HT-29 (cell line): Measurements from ENCODE around the gene ST14. TPM values are rescaled to one million over a fixed set of nuclear protein-coding genes. Genes with fewer than 3 reads are reported as not detected.

Experiments
- DNase-seq: peaks from one replicate; pipeline ENCODE4 v3.0.0-alpha.2; 2015; ENCODE audit warnings: low spot score
- total RNA-seq: library from RNA; depleted of rRNA; stranded (reverse); fragments of >200 nt; shearing (Covaris generic); gene quantifications from 2 replicates; pipeline ENCODE4 v1.2.3, GENCODE V29; 2014

The ST14 gene
- total RNA-seq, 1 experiment from 2014 or later: 609 TPM

DNA sequence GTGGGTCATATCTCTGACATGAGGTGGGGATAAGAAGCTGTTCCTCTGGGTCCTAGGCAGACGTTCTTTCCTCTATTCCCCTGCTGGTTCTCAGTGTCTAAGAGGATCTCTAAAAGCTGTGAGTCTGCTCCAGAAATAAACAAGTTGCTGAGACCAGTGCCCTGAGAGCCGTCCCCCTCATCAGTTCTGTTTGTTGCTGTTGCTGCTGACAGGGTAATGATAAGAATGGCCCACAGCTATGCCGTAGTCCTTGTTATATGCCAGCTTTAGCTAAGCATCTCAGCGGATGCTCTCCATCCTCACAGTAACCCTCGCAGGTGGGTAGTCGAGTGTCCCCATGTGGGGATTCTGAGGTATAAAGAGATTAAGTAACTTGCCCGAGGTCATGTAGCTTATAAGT is 23.5 kb upstream of the ST14 start:
- no peak for DNase-seq

DNA sequence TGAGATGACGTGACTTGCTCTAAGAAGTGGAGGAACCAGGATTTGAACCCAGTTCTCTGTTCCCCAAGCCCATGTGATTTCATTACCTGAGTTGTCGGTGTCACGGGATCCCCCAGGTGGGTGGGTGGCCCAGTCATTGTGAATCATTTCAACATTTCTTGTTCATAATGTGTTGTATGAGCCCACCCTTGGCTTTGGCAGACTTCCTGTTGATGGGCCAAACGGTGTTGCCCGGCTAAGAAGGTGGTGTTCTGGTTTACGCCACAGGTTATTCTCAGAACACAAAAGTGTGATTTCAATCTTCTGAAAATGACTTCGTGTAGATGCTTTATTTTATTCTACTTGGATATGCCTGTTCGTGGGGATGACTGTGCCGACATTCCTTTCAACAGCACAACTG is 21.6 kb upstream of the ST14 start:
- no peak for DNase-seq

DNA sequence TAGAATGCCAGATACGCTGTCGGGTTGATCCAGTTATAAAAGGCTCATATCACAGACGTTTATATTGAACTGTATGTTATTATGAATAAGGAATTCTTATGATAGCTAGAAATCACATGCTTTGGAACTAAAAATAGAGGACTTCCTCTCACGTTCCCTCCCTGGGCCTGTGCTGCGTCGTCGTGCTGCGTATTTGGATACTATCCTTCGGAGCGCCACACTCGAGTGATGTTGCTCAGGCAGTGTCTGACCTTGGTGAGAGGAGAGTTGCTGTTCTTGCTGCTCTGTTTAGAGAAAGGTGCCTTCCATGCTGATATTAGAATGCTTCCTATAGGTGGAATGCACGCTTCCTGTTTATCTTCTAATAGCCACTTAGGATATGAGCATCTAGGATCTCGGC is 20.2 kb upstream of the ST14 start:
- no peak for DNase-seq

DNA sequence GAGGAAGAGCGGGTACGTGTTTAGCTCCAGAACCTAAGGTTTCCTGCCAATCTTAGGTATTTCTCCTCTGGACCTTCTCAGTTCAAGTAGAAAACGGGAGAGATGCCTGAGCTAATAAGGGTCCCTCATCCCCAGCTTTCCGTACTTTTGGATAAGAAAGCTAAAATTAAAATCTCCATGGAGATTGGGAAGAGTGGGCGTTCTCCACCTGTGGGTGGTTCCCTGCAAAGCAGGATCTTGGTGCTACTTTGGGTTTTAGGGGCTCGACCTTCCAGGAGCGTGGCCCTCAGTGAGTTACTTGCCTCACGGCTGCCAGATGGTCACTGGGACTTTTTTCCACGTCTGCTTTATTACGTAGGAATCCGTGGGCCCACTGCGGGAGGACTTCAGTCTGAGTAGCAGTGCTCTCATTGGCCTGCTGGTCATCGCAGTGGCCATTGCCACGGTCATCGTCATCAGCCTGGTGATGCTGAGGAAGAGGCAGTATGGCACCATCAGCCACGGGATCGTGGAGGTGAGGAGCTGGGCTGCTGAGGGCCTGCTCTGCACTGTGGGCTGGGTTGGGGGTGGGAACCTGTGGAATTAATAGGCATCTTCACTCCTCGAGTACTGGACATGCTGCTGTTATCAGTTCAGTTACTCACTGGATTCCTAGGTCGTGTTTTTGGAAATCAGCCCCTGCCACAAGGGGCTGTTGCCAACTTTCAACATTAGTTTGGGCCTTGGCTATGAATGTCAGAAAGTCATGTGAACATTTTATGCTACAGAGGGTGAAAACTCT is 17.8 kb upstream of the ST14 start:
- no peak for DNase-seq

DNA sequence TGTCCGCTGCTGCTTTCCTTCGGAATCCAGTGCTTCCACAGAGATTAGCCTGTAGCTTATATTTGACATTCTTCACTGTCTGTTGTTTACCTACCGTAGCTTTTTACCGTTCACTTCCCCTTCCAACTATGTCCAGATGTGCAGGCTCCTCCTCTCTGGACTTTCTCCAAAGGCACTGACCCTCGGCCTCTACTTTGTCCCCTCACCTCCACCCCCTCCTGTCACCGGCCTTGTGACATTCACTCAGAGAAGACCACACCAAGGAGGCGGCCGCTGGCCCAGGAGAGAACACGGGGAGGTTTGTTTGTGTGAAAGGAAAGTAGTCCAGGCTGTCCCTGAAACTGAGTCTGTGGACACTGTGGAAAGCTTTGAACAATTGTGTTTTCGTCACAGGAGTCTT is 15.4 kb upstream of the ST14 start:
- DNase-seq: peak; percentile 29

DNA sequence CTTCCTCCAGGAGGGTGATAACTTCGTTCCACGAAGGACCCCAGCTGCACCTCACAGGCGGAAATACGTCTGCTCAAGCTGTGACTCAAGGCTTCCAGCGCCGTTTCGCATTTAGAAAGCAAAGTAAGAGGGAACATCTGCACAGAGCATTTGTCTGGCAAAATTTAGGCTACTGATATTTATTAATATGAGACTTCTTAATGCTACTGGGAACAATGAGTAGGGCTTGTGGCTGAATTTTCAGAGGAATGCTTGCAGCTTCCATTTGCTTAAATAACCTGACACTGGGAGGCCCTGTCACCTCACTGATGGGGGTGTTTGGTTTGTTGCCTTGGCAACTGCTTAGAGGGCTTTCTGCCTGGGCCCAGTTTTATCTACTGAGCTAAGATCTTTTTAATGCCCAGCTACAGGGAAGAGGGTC is 14.7 kb upstream of the ST14 start:
- DNase-seq: peak; percentile 70

DNA sequence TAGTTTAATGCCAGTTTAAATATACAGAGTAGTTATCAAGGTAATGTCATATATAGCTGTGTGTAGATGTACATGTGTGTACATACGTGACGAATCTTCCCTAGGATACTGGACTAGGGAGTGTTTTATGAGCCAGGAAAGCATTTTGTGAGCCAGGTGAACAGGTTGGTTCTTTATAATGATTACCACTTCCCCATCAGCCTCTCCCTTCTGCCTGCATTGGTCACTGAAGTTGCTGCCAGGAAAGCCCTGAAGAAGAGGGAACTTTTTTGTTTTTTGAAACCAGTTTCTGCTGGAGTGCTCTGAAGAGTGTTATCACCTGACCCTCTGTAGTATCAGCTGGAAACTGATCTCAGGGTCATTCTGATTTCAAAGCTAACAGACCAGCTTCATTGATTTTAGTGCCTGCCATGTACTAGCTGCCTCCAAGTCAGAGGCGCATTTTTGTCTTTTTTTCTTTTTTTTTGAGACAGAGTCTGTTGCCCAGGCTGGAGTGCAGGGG is 14.2 kb upstream of the ST14 start:
- peak; percentile 72 for DNase-seq

DNA sequence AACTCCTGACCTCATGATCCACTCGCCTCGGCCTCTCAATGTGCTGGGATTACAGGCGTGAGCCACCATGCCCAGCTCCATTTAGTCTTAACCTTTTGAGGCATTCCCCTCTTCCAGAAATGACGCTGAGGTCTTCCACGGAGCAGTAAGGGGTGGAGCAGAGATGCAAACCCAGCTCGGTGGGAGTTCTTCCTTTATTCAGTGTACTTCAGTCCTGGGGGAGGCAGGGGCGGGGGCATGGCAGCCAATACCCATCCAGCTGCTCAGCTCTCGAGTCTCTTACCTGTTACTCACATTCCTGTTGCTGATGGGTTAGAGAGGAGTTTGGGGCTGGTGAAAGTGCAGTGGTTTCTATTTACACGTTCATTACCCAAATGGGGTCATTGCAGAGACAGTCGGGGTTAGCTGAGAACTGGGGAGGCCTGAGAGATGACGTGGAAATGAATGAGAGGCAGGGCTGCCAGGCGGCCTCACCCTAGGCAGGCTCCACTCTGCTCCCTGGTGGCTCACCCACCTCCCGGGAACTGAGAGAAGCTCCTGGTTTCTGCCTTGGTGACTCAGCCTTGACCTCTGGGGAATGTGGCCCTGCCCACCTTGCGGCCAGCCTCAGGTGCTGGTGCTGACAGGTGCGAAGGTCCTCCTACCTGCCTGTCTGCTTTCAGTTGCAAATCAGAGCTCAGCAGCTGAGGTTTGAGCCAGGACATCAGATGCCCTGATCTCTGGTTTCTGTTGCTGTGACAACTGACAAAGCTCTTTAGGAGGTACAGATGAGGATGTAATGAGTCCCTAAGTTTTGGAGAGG is 13.4 kb upstream of the ST14 start:
- peak; percentile 100 for DNase-seq

DNA sequence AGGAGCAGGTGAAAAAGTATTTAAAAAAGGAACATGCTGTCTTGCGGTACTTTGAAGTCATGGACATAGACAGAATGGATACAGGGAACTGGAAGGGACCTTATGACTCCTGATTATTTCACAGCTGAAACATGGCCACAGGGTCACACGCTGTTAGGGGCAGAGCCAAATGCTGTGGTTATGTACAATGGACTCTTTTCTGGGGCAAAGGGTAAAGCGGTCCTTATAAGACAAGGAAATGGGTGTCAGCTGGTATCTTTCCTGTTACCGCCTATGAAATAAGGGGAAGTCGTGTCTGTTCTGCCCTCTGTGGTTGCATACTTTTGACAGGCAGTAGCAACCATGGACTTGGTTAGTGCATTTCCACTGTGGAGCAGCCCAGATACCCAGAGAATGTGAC is 12.8 kb upstream of the ST14 start:
- DNase-seq: peak; percentile 92

DNA sequence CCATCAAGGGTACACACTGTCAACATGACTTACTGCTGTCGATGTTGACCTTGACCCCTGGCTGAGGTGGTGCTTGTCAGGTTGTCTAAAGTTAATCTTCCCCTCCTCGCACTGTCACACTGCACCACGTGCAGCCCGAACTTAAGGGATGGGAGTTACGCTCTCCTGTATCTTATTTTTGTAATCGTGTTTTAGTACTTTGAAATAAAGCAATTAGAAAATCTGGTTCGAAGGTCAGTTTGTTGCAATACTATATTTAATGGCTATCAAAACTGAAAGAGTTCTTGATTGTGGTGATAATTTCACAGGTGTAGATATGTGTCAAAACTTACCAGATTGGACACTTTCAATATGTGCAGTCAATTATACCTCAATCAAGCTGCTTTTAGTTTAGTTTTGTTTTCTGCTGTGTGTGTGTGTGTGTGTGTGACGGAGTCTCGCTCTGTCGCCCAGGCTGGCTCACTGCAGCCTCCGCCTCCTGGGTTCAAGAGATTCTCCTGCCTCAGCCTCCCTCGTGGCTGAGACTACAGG is 10.7 kb upstream of the ST14 start:
- DNase-seq: no peak

DNA sequence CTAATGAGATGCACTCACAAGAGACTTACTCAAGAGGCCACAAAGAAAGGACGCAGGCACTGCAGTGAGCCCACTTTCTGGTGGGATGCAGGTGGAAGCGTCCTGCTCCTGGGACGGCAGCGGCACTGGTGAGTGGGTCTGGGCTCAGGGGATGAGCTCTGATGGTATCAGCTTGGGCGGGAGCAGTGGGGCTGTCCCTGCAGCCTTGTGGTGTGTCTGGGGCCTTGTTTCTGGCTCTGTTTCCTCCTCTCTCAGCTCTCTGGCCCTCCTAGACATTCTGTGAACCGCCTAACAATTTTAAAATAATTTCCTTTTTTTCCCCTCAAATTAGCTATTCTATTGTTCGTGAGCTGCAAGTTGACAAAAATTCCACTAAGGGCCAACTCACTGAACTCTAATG is 8.8 kb upstream of the ST14 start:
- no peak for DNase-seq

DNA sequence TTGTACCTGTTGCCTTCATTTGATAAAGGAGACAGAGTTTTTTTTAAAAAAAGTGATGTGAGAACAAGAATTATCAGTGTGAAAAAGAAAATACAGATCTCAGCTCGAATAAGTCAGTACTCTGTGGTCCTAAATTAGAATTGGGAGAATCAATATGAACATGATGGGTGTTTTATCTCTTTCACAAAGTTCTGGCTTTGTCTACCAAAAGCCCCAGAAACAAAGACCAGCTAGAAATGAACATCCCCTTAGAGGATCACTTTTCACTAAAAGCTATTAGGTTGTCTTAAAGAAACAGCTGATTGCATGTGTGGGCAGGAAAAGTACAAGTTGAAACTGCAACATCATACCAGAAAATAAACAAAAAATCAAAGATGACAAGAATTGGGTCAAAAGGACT is 8.4 kb upstream of the ST14 start:
- DNase-seq: no peak

DNA sequence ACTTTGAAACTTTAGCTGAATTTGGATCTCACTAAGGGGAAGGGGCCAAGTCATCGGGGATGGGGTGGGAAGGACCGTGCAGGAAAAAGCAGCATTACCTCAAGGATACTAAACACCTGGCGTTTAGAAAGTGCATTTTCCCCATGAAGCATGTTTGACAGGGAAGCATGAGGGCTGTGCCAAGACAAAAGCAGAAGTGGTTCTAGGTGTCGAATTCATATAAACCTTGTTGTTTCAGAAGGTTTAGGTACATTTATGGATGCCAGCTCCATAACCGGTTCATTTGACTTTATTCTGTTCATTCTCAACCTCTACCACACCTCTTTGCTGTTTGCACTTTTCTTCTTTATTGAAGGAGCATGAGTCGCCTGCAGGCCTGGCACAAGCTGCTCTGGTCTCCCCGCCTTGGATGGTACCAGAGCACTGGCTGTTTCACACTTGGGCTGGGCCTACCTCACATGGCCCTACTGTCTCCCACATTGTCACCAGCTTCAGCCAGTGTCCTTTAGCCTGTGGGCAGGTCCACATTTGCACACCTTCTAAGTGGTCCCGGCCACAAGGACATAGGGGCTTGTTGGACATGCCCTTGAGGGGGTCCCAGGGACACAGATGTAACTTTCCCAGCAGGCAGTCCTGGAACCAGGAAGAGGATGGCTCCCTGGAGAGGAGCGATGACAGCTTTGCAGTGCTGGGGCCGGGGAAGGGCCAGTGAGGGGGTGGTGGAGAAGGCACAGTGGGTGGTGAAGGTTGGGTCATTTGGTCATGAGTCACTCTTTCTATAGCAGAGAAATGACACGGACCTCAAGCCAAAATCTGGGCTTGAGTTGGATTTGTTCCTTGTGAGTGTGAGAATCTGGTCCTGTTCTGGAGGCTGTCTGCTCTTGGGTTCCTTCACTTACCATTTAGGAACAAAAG is 3.2 kb upstream of the ST14 start:
- DNase-seq: peak; percentile 41

DNA sequence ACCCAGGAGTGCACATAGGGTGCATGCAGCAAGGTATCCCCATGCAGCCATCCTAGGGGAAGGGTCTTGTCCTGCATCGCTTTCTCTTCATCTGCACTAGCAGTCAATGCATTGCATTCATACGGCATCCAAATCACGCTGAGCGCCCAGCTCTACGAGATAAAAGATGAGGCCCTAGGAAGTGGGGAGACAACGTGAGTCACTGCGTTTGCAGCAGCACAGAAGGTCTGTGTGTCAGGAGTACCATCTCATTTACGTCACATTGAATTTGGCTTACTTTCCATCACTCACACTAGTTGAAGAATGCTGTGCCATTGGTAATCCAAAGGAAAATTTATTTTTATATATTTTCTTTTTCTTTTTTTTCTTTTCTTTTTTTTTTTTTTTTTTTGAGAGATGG is 2.5 kb upstream of the ST14 start:
- no peak for DNase-seq

DNA sequence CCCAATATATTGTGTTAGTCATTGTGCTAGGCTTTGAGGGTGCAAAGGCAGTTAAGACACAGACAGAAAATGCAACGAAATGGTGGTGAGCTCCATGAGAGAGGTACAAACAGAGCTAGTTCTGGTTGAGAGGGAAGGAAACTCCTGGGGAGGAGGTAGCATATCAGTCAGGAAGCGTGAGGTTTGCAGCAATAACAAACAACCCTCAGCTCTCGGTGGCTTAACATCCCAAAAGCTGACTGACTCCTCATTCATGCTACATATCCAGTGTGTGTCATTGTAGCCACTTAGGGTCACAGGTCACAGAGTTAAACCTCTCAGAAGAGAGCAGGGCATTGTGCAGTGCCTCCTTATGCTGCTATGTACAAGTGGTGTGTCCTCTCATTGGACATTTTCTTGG is 1.7 kb upstream of the ST14 start:
- DNase-seq: no peak

DNA sequence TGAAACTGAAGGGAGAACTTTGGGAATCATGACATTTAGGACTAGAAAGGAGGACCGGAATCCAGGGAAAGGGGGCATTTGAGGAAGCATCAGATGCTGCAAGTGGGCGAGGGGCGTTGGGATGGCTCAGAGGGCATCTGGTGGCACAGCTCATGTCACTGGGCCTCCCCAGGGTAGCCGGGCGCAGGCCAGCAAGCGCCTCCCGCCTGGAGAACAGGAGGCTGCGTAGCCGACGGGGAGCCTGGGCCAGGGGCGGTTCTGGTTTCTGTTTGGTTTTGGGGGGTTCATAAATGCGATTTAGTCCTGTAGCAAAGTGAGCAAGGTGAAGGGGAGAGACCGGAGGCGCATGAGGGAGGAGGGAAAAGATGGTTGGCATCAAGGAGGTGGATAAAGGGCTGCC is 443 bp upstream of the ST14 start:
- no peak for DNase-seq

DNA sequence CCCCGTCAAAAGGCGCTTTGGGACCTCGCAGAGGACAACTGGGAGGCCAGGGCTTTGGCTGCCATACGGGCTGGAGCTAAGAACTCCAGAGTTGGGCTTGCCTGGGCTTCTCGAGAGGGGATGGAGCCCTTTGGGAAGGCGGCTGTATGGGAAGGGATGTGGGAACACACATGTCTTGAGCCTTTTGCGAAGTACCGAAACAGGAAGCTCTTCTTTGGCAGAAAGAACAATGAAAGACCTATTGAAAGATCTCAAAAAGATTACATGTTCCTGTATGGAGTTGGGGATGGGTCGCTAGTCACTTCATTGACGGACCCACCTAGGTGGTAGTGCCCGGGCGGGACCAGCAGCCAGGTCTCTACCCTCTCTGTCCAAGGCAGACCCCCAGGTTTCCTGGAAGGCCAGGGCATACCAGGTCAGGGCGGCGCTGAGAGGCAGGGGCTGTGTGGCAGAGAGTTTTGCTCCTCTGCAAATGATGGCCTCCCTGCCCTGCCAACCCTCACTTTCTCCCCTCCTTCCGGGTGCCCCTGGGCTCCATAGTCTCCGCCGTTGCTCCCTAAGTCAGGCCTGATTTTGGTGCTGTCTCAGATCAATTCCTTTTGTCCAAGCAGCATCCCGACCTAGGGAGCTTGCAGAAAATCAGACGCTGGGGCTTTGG is 1.0 kb downstream of the ST14 start:
- peak; percentile 76 for DNase-seq

DNA sequence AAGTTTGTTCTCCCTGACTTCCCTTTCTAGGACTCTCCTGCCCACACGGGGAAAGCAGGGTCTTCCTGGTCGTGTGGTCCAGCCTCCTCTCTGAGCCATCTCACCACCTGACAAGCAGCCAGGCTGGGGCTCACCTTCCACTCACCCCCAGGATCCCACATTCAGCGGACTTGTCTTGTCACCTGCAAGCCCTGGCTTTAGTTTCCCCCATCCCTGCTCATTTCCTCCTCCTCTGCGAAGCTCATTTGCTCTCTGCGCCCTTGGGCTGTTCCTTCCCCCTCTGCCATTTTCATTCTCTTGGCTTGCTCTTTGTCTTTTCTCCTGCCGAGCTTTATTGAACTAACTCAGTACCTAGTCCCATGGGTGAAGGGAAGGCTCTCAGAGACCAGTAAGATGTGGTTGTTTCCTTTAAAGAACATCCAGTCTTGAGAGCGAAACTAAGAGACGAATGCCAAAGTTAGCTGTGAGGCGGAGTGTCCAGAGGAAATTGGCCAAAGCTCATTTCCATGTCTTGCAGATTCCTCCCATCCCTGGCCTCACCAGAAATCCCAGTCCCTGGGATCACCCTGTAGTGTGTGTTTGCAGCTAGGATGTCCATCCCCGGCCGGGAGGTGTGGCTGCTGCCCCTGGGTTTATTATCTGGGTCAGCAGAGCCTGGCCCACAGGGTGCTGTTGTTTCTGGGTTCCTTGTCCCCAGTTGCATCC is 2.0 kb downstream of the ST14 start:
- peak; percentile 38 for DNase-seq

DNA sequence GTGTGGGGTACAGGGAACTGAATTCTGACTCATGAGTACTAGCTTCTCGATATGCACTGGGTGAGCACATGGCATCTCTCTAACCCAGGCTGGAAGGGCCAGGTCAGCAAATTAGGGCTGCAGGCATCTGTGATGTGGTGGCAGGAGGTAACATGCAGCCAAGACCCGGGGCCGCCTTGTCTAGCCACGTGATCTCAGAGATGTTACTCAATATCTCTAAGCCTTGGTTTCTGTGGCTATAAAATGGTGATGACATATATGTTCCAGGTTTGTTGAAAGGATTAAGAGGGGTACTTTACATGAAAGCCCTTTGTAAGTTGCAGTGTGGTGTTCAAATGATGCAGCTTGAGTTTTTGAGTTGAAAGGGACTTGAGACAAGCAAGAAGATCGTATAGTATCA is 3.2 kb downstream of the ST14 start:
- peak; percentile 62 for DNase-seq
